Ascending aorta (tissue), 2 donors: ENCODE measurements around the gene HHEX. TPM values are rescaled to one million over a fixed set of nuclear protein-coding genes. Genes with fewer than 3 reads are reported as not detected.
A peak's percentile ranks its signal among the peaks of the same experiment; 100 is the strongest.

Experiments
- DNase-seq, 2 donors: peaks; one replicate each; pipeline ENCODE4 v3.0.0-alpha.2; 2019; ENCODE audit warnings: low spot score in 2 of 2
- H3K27ac ChIP-seq, 2 donors: fragments of 200-600 bp; sonication (generic); one replicate each; pipeline ENCODE4 v1.5.1; 2016 to 2017; ENCODE audit warnings: mild to moderate bottlenecking in 1 of 2
- H3K27me3 ChIP-seq: fragments of 200-600 bp; sonication (generic); one replicate; pipeline ENCODE4 v1.5.1; 2017
- H3K36me3 ChIP-seq, 2 donors: fragments of 200-600 bp; sonication (generic); one replicate each; pipeline ENCODE4 v1.5.1; 2016
- H3K4me1 ChIP-seq, 2 donors: fragments of 200-600 bp; sonication (generic); one replicate each; pipeline ENCODE4 v1.5.1; 2016 to 2017; ENCODE audit warnings: mild to moderate bottlenecking in 1 of 2
- H3K4me3 ChIP-seq, 2 donors: fragments of 200-600 bp; sonication (generic); one replicate each; pipeline ENCODE4 v1.5.1; 2016 to 2017; ENCODE audit warnings: mild to moderate bottlenecking in 1 of 2
- H3K9me3 ChIP-seq, 2 donors: fragments of 200-600 bp; sonication (generic); one replicate each; pipeline ENCODE4 v1.5.1; 2016
- intact Hi-C: fragments of 100-400 bp; cut with DNase I; formaldehyde crosslinking; loops from one replicate; pipeline ENCODE4 v1.15.1; 2023
- total RNA-seq: library from RNA; depleted of rRNA; stranded (reverse); fragments of >200 nt; gene quantifications from one replicate; pipeline ENCODE4 v1.1.0, GENCODE V29; 2016
- TF ChIP-seq, protein P1 (sequence below), 3 experiments: fragments of 200-600 bp in 2 of 3; fragments of 450-650 bp in 1 of 3; sonication (generic) in 2 of 3; IDR thresholded peaks; one replicate each; pipeline ENCODE4 v1.5.1; 2016 to 2019; ENCODE audit warnings: antibody characterized with exemption in 3 of 3, mild to moderate bottlenecking in 1 of 3, moderate library complexity in 1 of 3

HHEX gene
- total RNA-seq, 1 donor from 2014 or later = 18.5 TPM

DNA sequence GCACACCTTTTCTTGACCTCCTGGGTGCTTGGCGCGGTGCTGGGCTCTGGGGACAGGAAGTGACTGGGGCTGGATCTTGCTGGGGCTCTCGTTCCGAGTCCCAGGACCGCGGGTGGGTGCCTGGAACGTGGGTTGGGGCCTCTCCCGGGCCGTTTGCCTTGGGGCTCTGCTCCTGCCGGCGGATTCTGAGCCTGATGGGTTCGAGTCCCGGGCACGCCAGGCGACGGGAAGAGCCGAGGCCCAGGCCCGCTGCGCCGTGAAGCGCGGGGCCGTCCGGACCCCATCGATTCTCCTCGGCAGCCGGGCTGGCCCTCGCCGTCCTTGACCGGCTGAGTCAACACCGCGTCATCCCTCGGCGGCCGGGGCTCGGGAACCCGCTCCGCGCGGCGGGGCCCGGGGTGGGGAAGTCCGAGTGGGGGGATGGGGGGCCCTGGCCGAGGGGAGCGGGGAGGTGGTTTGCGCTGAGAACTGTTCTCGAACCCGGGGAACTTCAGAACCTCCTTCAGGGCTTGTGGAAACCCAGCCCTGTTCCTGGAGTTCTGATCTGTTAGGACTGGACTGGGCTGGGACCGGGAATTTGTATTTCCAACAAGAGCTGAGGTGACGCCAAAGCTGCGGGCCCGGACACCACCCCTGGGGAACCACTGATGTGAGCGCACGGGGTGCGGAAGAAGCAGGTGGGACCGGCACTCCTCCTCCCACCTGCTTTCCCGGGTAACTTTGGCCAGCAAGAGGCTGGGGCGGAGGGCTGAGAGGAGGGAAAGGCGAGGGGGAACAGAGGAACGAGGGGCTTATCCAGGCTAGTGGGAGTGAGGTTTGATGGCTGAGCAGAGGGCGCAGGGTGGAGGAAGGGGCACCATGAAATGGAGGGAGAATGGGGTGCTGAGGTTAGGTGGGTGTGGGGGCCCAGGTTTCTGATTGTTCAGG, 6.2 kb downstream of the HHEX start:
- H3K27ac ChIP-seq = peak overlapping the region; percentile 56 to 57
- H3K4me1 ChIP-seq = peaks cover 0 to 4% of the 10 kb centered on the region in 2 donors
- intact Hi-C loops = loop anchor here (5.0 kb wide), 2 partner anchors 104 to 151 kb away; partner anchors contain the start of genes EXOC6 and KIF11
- H3K4me3 ChIP-seq = peak overlapping the region; percentile 47 to 56
- H3K27me3 ChIP-seq = no peaks in the 10 kb centered on the region
- DNase-seq = peak in 1 of 2 donors; percentile 72
- H3K36me3 ChIP-seq = no peaks in the 10 kb centered on the region
- no peaks in the 10 kb centered on the region for H3K9me3 ChIP-seq
- TF ChIP-seq, protein P1, sequence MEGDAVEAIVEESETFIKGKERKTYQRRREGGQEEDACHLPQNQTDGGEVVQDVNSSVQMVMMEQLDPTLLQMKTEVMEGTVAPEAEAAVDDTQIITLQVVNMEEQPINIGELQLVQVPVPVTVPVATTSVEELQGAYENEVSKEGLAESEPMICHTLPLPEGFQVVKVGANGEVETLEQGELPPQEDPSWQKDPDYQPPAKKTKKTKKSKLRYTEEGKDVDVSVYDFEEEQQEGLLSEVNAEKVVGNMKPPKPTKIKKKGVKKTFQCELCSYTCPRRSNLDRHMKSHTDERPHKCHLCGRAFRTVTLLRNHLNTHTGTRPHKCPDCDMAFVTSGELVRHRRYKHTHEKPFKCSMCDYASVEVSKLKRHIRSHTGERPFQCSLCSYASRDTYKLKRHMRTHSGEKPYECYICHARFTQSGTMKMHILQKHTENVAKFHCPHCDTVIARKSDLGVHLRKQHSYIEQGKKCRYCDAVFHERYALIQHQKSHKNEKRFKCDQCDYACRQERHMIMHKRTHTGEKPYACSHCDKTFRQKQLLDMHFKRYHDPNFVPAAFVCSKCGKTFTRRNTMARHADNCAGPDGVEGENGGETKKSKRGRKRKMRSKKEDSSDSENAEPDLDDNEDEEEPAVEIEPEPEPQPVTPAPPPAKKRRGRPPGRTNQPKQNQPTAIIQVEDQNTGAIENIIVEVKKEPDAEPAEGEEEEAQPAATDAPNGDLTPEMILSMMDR (IDR thresholded peaks at IDR 0.05) = no peak

DNA sequence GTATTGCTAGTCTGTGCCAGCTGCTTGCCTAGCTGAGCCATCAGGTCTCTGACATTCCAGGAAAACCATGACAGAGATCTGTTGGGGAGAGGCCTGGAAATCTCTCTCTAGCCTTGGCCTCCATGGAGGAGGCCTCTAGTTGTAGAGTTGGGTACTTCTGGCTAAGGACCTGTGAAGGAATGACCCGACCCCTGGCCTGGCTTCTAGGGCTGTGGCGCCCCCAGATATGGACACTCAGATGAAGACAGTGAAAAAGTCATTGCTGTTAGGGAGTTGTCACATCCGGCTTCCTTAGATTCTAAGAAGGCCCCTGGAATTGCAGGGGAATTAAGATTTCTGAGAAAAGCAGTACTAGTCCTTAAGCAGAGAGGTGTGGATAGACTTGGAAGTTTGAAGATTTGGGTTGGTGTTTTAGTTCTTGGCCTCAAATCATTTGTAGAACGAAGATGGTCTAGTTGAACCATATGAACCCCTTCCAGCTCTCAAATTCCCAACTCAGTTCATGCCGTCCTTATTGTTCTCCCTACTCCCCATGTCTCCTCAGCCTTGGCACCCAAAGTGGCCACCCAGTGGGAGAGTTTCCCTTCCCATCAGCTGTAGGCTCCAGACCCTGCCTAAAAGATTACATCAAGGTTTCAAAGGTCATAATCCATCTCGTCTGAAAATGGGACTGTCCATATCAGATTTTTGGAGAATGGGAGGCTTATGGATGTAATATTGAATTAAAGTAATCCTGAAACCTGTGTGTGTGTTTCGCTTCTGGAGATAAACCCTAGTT, 7.0 kb downstream of the HHEX start:
- Histone ChIP-seq H3K4me1 (peaks cover 0 to 4% of the 10 kb centered on the region in 2 donors), H3K27me3 (no peaks in the 10 kb centered on the region), H3K9me3 (no peaks in the 10 kb centered on the region), H3K36me3 (no peaks in the 10 kb centered on the region), H3K4me3 (peak overlapping the region in 1 of 2 donors; percentile 47), H3K27ac (peak overlapping the region; percentile 56 to 57)
- no peak for DNase-seq
- intact Hi-C loops = loop anchor here (5.0 kb wide), 2 partner anchors 104 to 151 kb away; partner anchors contain the start of genes EXOC6 and KIF11
- TF ChIP-seq, protein P1 (IDR thresholded peaks at IDR 0.05) = no peak

DNA sequence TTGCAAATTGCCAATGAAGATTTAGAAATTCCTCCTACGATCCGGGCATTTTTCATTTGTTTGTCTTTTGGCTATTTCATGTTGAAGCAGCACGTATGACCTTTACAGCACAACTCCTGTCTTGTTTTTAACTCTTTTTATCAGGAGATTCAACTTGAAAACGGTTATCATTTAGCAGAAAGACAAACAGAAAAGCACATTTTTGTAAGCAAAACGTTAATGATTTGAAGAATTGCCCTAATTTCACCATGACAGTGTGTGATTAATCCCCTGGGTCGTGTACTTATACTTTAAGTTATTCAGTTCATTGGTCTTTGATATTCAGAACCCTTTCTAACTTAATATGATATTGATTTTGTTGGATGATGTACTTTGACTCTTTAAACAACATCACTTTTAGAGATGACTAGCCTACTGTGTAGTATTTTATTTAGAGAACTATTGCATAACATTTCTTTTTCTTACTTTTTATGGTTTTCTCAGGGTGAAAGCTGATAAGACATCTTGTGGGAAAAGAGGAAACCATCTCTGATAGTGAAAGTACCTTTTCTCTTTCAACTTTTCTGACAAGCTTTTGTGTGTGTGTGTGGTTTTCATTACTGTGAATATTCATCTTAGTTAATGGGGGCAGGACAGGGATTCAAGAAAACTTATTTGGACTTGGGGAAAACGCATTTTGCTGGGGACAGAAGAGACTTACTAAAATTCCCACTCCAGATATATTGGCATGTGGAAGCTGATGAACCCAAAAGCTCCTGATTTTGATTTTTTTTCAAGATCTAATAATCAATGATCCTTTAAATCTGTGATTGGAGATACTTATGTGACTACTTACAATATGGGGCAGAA, 8.1 kb downstream of the HHEX start:
- Histone ChIP-seq H3K4me1 (peaks cover 0 to 4% of the 10 kb centered on the region in 2 donors), H3K36me3 (no peaks in the 10 kb centered on the region), H3K27me3 (no peaks in the 10 kb centered on the region), H3K9me3 (no peaks in the 10 kb centered on the region), H3K4me3 (no peak overlapping the region), H3K27ac (peak overlapping the region in 1 of 2 donors; percentile 14)
- intact Hi-C loops = loop anchor here (2.0 to 5.0 kb wide), 3 partner anchors 63 to 149 kb away; partner anchors contain the start of genes EXOC6 and KIF11
- TF ChIP-seq, protein P1 (IDR thresholded peaks at IDR 0.05) = no peak
- no peak for DNase-seq

DNA sequence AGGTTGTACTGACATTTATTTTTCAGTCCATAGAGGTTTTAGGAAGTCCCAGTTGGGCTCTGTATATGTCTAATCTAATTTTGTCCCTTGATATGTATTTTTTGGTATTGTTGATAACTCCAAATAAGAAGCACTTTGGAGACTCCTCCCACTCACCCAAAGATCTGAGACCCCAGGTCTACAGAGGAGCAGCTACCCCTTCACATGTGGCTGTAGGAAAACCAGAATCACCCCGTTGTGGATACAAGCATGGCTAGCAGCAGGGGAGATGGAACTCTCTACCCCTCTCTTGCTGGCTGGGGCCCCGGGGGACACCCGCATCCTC, 9.4 kb downstream of the HHEX start:
- TF ChIP-seq, protein P1 (IDR thresholded peaks at IDR 0.05) = no peak
- Histone ChIP-seq H3K36me3 (no peaks in the 10 kb centered on the region), H3K4me3 (peak overlapping the region; percentile 49 to 66), H3K4me1 (peaks cover 0 to 4% of the 10 kb centered on the region in 2 donors), H3K27me3 (no peaks in the 10 kb centered on the region), H3K27ac (peak overlapping the region; percentile 51 to 64), H3K9me3 (no peaks in the 10 kb centered on the region)
- DNase-seq = no peak
- intact Hi-C loops = loop anchor here (2.0 to 5.0 kb wide), 3 partner anchors 62 to 148 kb away; partner anchors contain the start of genes EXOC6 and KIF11
